OCI-LY7 (cell line): ENCODE measurements around the gene SLC20A1. TPM values are rescaled to one million over a fixed set of nuclear protein-coding genes. Genes with fewer than 3 reads are reported as not detected.

Experiments used
- BruUV-seq: library from RNA; stranded (reverse); fragments of 400-500 nt; replicated peaks from 2 replicates; lab custom pipeline; 2021; lab: Mats Ljungman, UMichigan
- CTCF ChIA-PET: fragments of 300-600 bp; sonication (Branson Sonifier 250); formaldehyde crosslinking; loops from one replicate; lab custom pipeline; 2022; ENCODE audit warnings: antibody characterized with exemption; ENCODE audit not compliant: unreplicated experiment; lab: Charles Lee
- POLR2A ChIA-PET: fragments of 300-600 bp; sonication (Branson Sonifier 250); formaldehyde crosslinking; loops from one replicate; lab custom pipeline; 2022; ENCODE audit warnings: antibody characterized with exemption; lab: Charles Lee
- DNase-seq: peaks from one replicate; pipeline ENCODE4 v3.0.0-alpha.2; 2015; ENCODE audit warnings: low spot score
- H2AFZ ChIP-seq: fragments of 200-600 bp; sonication (generic), shearing (Covaris generic); 2 replicates; pipeline ENCODE4 v1.6.1; 2014; ENCODE audit warnings: mild to moderate bottlenecking, antibody characterized with exemption, low read length, moderate library complexity
- H3K27ac ChIP-seq: fragments of 200-600 bp; sonication (generic); 2 replicates; pipeline ENCODE4 v1.5.1; 2014; ENCODE audit warnings: mixed run types, low read depth, mild to moderate bottlenecking, moderate library complexity, low read length, inconsistent platforms; ENCODE audit not compliant: poor library complexity, severe bottlenecking
- H3K36me3 ChIP-seq: fragments of 200-600 bp; sonication (generic); 2 replicates; pipeline ENCODE4 v1.6.1; 2014; ENCODE audit warnings: mild to moderate bottlenecking, antibody characterized with exemption, low read length, moderate library complexity, mixed read lengths; ENCODE audit not compliant: insufficient read depth
- H3K4me1 ChIP-seq: fragments of 200-600 bp; sonication (generic); 2 replicates; pipeline ENCODE4 v1.5.1; 2014; ENCODE audit warnings: mild to moderate bottlenecking, low read length; ENCODE audit not compliant: insufficient read depth, poor library complexity, severe bottlenecking
- H3K4me2 ChIP-seq: fragments of 200-600 bp; sonication (generic); 2 replicates; pipeline ENCODE4 v1.6.1; 2014; ENCODE audit warnings: mild to moderate bottlenecking, low read length
- H3K4me3 ChIP-seq: fragments of 200-600 bp; sonication (generic); 2 replicates; pipeline ENCODE4 v1.5.1; 2014; ENCODE audit warnings: mild to moderate bottlenecking, low read depth, low read length; ENCODE audit not compliant: poor library complexity, severe bottlenecking
- H3K79me2 ChIP-seq: fragments of 200-600 bp; sonication (generic); 2 replicates; pipeline ENCODE4 v1.6.1; 2016; ENCODE audit warnings: low read depth, mild to moderate bottlenecking, low read length, moderate library complexity, mixed read lengths; ENCODE audit not compliant: insufficient read depth
- H3K9me2 ChIP-seq: fragments of 200-600 bp; sonication (generic); 2 replicates; pipeline ENCODE4 v1.6.1; 2016; ENCODE audit warnings: mild to moderate bottlenecking, low read length, mixed read lengths; ENCODE audit not compliant: insufficient read depth
- H3K9me3 ChIP-seq: fragments of 200-600 bp; sonication (generic); 2 replicates; pipeline ENCODE4 v1.6.1; 2014; ENCODE audit warnings: mild to moderate bottlenecking, mixed run types, low read length, mixed read lengths
- H4K20me1 ChIP-seq: fragments of 200-600 bp; sonication (generic); 2 replicates; pipeline ENCODE4 v1.6.1; 2014; ENCODE audit warnings: mild to moderate bottlenecking, antibody characterized with exemption, low read length, moderate library complexity, mixed read lengths; ENCODE audit not compliant: insufficient read depth
- CTCF ChIP-seq: fragments of 200-600 bp; sonication (generic); conservative IDR thresholded peaks from 2 replicates; pipeline ENCODE4 v1.5.1; 2014; ENCODE audit warnings: mild to moderate bottlenecking, antibody characterized with exemption, low read length, moderate library complexity, mixed read lengths
- EZH2phosphoT487 ChIP-seq: fragments of 200-600 bp; sonication (generic); IDR thresholded peaks from 2 replicates; pipeline ENCODE4 v1.6.1; 2018; ENCODE audit warnings: low read depth, borderline replicate concordance, mild to moderate bottlenecking, mixed run types, antibody characterized with exemption, low read length, moderate library complexity, mixed read lengths
- intact Hi-C: fragments of 100-400 bp; cut with micrococcal nuclease; formaldehyde crosslinking; loops from one replicate; pipeline ENCODE4 v1.10.0; 2022; ENCODE audit not compliant: unreplicated experiment
- total RNA-seq, 2 experiments: library from RNA; depleted of rRNA in 1 of 2; stranded (reverse); fragments of >200 nt in 1 of 2; shearing (Covaris generic) in 1 of 2; gene quantifications; 2 replicates each; pipeline ENCODE4 v1.2.3, GENCODE V29; 2014 to 2022

Gene SLC20A1
- total RNA-seq, 2 experiments from 2014 or later, result 64.8 to 89.5 TPM

- TF ChIP-seq EZH2phosphoT487, result no peak
- peak; percentile 94 for TF ChIP-seq CTCF
- peaks cover 15% of the 10 kb centered on the region for H3K4me1 ChIP-seq
These were observed 19.1 kb upstream of the SLC20A1 start for GRCh38 chr2:112626604-112627059.

GRCh38 chr2:112627060-112628040 is 18.4 kb upstream of the SLC20A1 start:
- H3K4me3 ChIP-seq, result no peak overlapping the region
- TF ChIP-seq EZH2phosphoT487, result no peak
- TF ChIP-seq CTCF, result no peak
- no TSS peak for BruUV-seq
- peak overlapping the region; percentile 60 for H3K4me2 ChIP-seq
- no peak overlapping the region for H3K27ac ChIP-seq
- H3K36me3 ChIP-seq, result no peaks in the 10 kb centered on the region
- no peaks in the 10 kb centered on the region for H3K9me2 ChIP-seq
- H3K9me3 ChIP-seq, result no peaks in the 10 kb centered on the region
- peaks cover 15% of the 10 kb centered on the region for H3K4me1 ChIP-seq
- DNase-seq, result no peak
- POLR2A ChIA-PET, result interaction anchor here (0.7 to 1.0 kb wide), 2 partner anchors 101 to 121 kb away, joined by 3 to 4 read pairs; no protein-coding TSS in a partner anchor
- H3K79me2 ChIP-seq, result no peaks in the 10 kb centered on the region
- intact Hi-C loops, result no loop called here
- no peaks in the 10 kb centered on the region for H4K20me1 ChIP-seq
- peak overlapping the region; percentile 78 for H2AFZ ChIP-seq
- CTCF ChIA-PET, result interaction anchor here (0.6 to 1.4 kb wide), 3 partner anchors 10 to 98 kb away, joined by 3 to 6 read pairs (median 5); no protein-coding TSS in a partner anchor

More at GRCh38 chr2:112626604-112627059, 19.1 kb upstream of the SLC20A1 start:
- no peaks in the 10 kb centered on the region for H3K9me3 ChIP-seq
- H3K27ac ChIP-seq, result no peak overlapping the region
- no TSS peak for BruUV-seq
- H4K20me1 ChIP-seq, result no peaks in the 10 kb centered on the region
- ChIA-PET POLR2A (interaction anchor here (1.0 kb wide), 1 partner anchor 101 kb away, joined by 4 read pairs; no protein-coding TSS in a partner anchor), CTCF (interaction anchor here (0.6 to 1.4 kb wide), 3 partner anchors 22 to 100 kb away, joined by 3 to 5 read pairs (median 3); no protein-coding TSS in a partner anchor)
- no peaks in the 10 kb centered on the region for H3K79me2 ChIP-seq
- H3K9me2 ChIP-seq, result no peaks in the 10 kb centered on the region
- H3K4me3 ChIP-seq, result peak overlapping the region; percentile 23
- peak overlapping the region; percentile 78 for H2AFZ ChIP-seq
- intact Hi-C loops, result loop anchor here (1.0 kb wide), 2 partner anchors 65 to 100 kb away; no protein-coding TSS in a partner anchor
- no peaks in the 10 kb centered on the region for H3K36me3 ChIP-seq
- DNase-seq, result peak; percentile 72
- peak overlapping the region; percentile 60 for H3K4me2 ChIP-seq
